ENCODE results near the gene CAB39L.

- TF ChIP-seq, protein P1, sequence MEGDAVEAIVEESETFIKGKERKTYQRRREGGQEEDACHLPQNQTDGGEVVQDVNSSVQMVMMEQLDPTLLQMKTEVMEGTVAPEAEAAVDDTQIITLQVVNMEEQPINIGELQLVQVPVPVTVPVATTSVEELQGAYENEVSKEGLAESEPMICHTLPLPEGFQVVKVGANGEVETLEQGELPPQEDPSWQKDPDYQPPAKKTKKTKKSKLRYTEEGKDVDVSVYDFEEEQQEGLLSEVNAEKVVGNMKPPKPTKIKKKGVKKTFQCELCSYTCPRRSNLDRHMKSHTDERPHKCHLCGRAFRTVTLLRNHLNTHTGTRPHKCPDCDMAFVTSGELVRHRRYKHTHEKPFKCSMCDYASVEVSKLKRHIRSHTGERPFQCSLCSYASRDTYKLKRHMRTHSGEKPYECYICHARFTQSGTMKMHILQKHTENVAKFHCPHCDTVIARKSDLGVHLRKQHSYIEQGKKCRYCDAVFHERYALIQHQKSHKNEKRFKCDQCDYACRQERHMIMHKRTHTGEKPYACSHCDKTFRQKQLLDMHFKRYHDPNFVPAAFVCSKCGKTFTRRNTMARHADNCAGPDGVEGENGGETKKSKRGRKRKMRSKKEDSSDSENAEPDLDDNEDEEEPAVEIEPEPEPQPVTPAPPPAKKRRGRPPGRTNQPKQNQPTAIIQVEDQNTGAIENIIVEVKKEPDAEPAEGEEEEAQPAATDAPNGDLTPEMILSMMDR (IDR thresholded peaks at IDR 0.05; ENCODE audit: low read depth, low read length, missing input control), result no peak
- TF ChIP-seq, protein P2, sequence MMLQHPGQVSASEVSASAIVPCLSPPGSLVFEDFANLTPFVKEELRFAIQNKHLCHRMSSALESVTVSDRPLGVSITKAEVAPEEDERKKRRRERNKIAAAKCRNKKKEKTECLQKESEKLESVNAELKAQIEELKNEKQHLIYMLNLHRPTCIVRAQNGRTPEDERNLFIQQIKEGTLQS (IDR thresholded peaks at IDR 0.05), result no peak
- TF ChIP-seq, protein P3, sequence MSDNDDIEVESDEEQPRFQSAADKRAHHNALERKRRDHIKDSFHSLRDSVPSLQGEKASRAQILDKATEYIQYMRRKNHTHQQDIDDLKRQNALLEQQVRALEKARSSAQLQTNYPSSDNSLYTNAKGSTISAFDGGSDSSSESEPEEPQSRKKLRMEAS (IDR thresholded peaks at IDR 0.05), result no peak
- TF ChIP-seq, protein P4, sequence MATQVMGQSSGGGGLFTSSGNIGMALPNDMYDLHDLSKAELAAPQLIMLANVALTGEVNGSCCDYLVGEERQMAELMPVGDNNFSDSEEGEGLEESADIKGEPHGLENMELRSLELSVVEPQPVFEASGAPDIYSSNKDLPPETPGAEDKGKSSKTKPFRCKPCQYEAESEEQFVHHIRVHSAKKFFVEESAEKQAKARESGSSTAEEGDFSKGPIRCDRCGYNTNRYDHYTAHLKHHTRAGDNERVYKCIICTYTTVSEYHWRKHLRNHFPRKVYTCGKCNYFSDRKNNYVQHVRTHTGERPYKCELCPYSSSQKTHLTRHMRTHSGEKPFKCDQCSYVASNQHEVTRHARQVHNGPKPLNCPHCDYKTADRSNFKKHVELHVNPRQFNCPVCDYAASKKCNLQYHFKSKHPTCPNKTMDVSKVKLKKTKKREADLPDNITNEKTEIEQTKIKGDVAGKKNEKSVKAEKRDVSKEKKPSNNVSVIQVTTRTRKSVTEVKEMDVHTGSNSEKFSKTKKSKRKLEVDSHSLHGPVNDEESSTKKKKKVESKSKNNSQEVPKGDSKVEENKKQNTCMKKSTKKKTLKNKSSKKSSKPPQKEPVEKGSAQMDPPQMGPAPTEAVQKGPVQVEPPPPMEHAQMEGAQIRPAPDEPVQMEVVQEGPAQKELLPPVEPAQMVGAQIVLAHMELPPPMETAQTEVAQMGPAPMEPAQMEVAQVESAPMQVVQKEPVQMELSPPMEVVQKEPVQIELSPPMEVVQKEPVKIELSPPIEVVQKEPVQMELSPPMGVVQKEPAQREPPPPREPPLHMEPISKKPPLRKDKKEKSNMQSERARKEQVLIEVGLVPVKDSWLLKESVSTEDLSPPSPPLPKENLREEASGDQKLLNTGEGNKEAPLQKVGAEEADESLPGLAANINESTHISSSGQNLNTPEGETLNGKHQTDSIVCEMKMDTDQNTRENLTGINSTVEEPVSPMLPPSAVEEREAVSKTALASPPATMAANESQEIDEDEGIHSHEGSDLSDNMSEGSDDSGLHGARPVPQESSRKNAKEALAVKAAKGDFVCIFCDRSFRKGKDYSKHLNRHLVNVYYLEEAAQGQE (IDR thresholded peaks at IDR 0.05), result no peak
- TF ChIP-seq RAD21 (IDR thresholded peaks at IDR 0.05) (no peak), GABPA (IDR thresholded peaks at IDR 0.05 in 1 of 2, conservative IDR thresholded peaks at IDR 0.05 in 1 of 2) (no peak), RXRA (IDR thresholded peaks at IDR 0.05) (no peak), JUND (IDR thresholded peaks at IDR 0.05) (no peak)
Measured at GRCh38 chr13:49400755-49401659, 42.9 kb downstream of the CAB39L start.

Data from liver (tissue), 3 donors.